Neural progenitor cell (in vitro differentiated cells): ENCODE measurements around the gene ABHD12. TPM values are rescaled to one million over a fixed set of nuclear protein-coding genes. Genes with fewer than 3 reads are reported as not detected.

Source experiments
- DNase-seq: peaks from one replicate; pipeline ENCODE4 v3.0.0-alpha.2; 2016; ENCODE audit warnings: low spot score
- H2AFZ ChIP-seq: fragments of 200-600 bp; sonication (generic); replicated peaks from 2 replicates; pipeline ENCODE4 v1.6.1; 2016; ENCODE audit warnings: antibody characterized with exemption
- H3F3A ChIP-seq: fragments of 200-600 bp; sonication (generic); 2 replicates; pipeline ENCODE4 v1.6.1; 2016; ENCODE audit warnings: antibody characterized with exemption, low read depth
- H3K27ac ChIP-seq: fragments of 200-600 bp; sonication (generic); 2 replicates; pipeline ENCODE4 v1.5.1; 2016; ENCODE audit warnings: mild to moderate bottlenecking
- H3K27me3 ChIP-seq: fragments of 200-600 bp; sonication (generic); 2 replicates; pipeline ENCODE4 v1.6.1; 2016; ENCODE audit warnings: mild to moderate bottlenecking, moderate library complexity
- H3K36me3 ChIP-seq: fragments of 200-600 bp; sonication (generic); 2 replicates; pipeline ENCODE4 v1.5.1; 2016
- H3K4me1 ChIP-seq: fragments of 200-600 bp; sonication (generic); 2 replicates; pipeline ENCODE4 v1.6.1; 2016; ENCODE audit warnings: mixed run types
- H3K4me2 ChIP-seq: fragments of 200-600 bp; sonication (generic); 2 replicates; pipeline ENCODE4 v1.6.1; 2016
- H3K4me3 ChIP-seq: fragments of 200-600 bp; sonication (generic); 2 replicates; pipeline ENCODE4 v1.5.1; 2016
- H3K79me2 ChIP-seq: fragments of 200-600 bp; sonication (generic); 2 replicates; pipeline ENCODE4 v1.6.1; 2016; ENCODE audit warnings: low read depth
- H3K9ac ChIP-seq: fragments of 200-600 bp; sonication (generic); 2 replicates; pipeline ENCODE4 v1.6.1; 2016
- H3K9me3 ChIP-seq: fragments of 200-600 bp; sonication (generic); 2 replicates; pipeline ENCODE4 v1.5.1; 2016; ENCODE audit warnings: low read depth
- H4K20me1 ChIP-seq: fragments of 200-600 bp; sonication (generic); 2 replicates; pipeline ENCODE4 v1.6.1; 2016; ENCODE audit warnings: low read depth
- H3K27ac Mint-ChIP-seq: 3 replicates; pipeline ENCODE4 v1.8.0; 2021; ENCODE audit warnings: mixed read lengths
- H3K27me3 Mint-ChIP-seq: 2 replicates; pipeline ENCODE4 v1.8.0; 2022; ENCODE audit warnings: low read depth, mild to moderate bottlenecking, inconsistent platforms, moderate library complexity, mixed read lengths; ENCODE audit not compliant: insufficient read depth
- H3K36me3 Mint-ChIP-seq: 3 replicates; pipeline ENCODE4 v1.8.0; 2021; ENCODE audit warnings: mixed read lengths
- H3K4me1 Mint-ChIP-seq: 3 replicates; pipeline ENCODE4 v1.8.0; 2021; ENCODE audit warnings: mixed read lengths
- H3K4me3 Mint-ChIP-seq: 3 replicates; pipeline ENCODE4 v1.8.0; 2021; ENCODE audit warnings: mild to moderate bottlenecking, moderate library complexity, mixed read lengths
- H3K9me3 Mint-ChIP-seq: 3 replicates; pipeline ENCODE4 v1.8.0; 2020; ENCODE audit warnings: mixed read lengths
- EZH2 ChIP-seq: fragments of 200-600 bp; sonication (generic); IDR thresholded peaks from 2 replicates; pipeline ENCODE4 v1.6.1; 2017; ENCODE audit warnings: antibody characterized with exemption, mild to moderate bottlenecking, moderate library complexity
- EZH2phosphoT487 ChIP-seq: fragments of 200-600 bp; sonication (generic); IDR thresholded peaks from 2 replicates; pipeline ENCODE4 v1.6.1; 2017; ENCODE audit warnings: antibody characterized with exemption
- total RNA-seq: library from RNA; depleted of rRNA; stranded (reverse); fragments of >200 nt; gene quantifications from 2 replicates; pipeline ENCODE4 v1.2.3, GENCODE V29; 2015; ENCODE audit warnings: low replicate concordance
- TF ChIP-seq, protein P1 (sequence below): fragments of 200-600 bp; sonication (generic); IDR thresholded peaks from 2 replicates; pipeline ENCODE4 v1.5.1; 2017; ENCODE audit warnings: antibody characterized with exemption, mild to moderate bottlenecking

The ABHD12 gene
- 20.8 and 29.8 TPM in 2 replicates for total RNA-seq

DNA sequence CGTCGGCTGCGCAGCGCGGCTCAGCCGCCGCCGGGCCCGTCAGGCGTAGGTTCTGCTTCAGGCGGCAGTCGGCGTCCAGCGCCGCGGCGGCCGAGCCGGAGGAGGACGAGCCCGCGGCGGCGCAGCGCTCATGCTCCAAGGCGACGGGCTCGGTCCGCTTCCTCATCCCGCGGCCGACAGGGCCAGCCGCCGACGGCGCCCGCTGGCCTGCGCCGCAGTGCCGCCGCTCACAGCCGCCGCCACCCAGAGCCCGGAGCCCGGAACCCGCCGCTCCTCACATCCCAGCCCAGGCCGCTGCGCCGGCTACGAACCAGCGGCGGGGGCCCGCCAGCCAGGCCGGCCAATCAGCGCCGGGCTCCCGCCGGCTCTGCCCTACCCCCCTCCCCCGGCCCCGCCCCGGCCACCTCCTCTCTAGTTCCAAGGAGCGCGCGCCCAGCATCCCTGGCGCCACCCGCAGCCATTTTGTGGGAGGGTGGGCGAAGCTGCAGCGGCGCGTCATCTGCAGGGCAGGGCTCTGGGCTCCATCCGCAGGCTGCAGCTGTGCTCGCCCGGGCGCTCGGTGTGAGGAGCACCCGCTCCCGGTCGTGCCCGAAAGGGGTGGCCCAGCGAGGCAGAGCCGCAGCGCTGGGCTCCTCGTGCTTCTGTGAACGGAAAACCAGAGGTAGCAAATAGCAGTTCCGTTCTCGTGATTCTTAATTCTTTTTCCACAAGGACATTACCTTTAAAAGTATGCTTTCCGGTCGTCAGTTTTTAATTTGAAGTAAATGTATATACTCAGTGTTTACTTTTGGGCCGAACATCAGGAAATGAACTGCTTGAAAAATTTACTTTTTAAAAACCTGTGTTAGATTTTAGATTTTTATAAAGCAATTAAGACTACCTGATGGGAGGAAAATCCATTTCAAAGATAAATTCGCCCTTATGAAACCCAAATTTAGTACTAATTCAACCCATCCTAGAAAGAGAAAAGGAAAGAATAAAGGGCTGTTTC lies at the start of gene ABHD12:
Gene ABHD12 (minus strand): TSS at position 298 of the 991 bp plus-strand sequence. CDS start 132 bp downstream, at position 166.
- H3K9ac ChIP-seq, result peak within 1 kb of the TSS; percentile 59
- DNase-seq, result peak; percentile 98
- H3F3A ChIP-seq, result peaks cover 19% of the 10 kb centered on the region
- H3K27me3 Mint-ChIP-seq, result no peaks in the 10 kb centered on the region
- TF ChIP-seq, protein P1, sequence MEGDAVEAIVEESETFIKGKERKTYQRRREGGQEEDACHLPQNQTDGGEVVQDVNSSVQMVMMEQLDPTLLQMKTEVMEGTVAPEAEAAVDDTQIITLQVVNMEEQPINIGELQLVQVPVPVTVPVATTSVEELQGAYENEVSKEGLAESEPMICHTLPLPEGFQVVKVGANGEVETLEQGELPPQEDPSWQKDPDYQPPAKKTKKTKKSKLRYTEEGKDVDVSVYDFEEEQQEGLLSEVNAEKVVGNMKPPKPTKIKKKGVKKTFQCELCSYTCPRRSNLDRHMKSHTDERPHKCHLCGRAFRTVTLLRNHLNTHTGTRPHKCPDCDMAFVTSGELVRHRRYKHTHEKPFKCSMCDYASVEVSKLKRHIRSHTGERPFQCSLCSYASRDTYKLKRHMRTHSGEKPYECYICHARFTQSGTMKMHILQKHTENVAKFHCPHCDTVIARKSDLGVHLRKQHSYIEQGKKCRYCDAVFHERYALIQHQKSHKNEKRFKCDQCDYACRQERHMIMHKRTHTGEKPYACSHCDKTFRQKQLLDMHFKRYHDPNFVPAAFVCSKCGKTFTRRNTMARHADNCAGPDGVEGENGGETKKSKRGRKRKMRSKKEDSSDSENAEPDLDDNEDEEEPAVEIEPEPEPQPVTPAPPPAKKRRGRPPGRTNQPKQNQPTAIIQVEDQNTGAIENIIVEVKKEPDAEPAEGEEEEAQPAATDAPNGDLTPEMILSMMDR, result no peak
- TF ChIP-seq EZH2, result no peak
- TF ChIP-seq EZH2phosphoT487, result no peak
- peaks cover 15% of the 10 kb centered on the region for H4K20me1 ChIP-seq
- peaks cover 12% of the 10 kb centered on the region for H3K36me3 Mint-ChIP-seq
- peak within 1 kb of the TSS; percentile 92 for H3K4me3 Mint-ChIP-seq
- H3K79me2 ChIP-seq, result peaks cover 44% of the 10 kb centered on the region
- H3K9me3 Mint-ChIP-seq, result peaks cover 6% of the 10 kb centered on the region
- no peaks in the 10 kb centered on the region for H3K27me3 ChIP-seq
- H3K4me2 ChIP-seq, result peak within 1 kb of the TSS; percentile 96
- H3K36me3 ChIP-seq, result no peaks in the 10 kb centered on the region
- peak within 1 kb of the TSS; percentile 60 for H3K27ac Mint-ChIP-seq
- H3K9me3 ChIP-seq, result no peaks in the 10 kb centered on the region
- H3K4me3 ChIP-seq, result peak within 1 kb of the TSS; percentile 80
- H3K4me1 Mint-ChIP-seq, result peaks cover 28% of the 10 kb centered on the region
- H3K4me1 ChIP-seq, result peaks cover 5% of the 10 kb centered on the region
- H3K27ac ChIP-seq, result peak within 1 kb of the TSS; percentile 82
- H2AFZ ChIP-seq, result peak within 1 kb of the TSS; percentile 84

DNA sequence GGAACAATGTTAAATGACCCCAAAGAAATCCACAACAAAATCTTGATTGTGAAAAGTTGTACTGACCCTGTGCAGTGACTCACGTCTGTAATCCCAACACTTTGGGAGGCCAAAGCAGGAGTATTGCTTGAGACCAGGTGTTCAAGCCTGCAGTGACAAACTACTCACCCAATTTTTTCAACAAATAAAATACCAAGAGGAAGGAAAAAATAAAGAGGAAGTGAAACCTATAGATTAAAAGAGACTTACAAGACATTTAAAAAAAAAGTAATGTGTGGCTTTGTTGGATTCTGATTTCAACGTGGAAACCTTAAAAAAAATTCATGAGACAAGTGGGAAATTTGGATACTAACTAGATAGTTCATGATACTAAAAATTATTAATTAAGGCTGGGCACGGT lies 48.7 kb upstream of the ABHD12 start:
- H3K36me3 ChIP-seq, result peaks cover 15% of the 10 kb centered on the region
- H4K20me1 ChIP-seq, result no peaks in the 10 kb centered on the region
- H2AFZ ChIP-seq, result no peak overlapping the region
- peaks cover 15% of the 10 kb centered on the region for H3F3A ChIP-seq
- Mint-ChIP-seq H3K4me3 (no peak overlapping the region), H3K9me3 (no peaks in the 10 kb centered on the region), H3K4me1 (peaks cover 4% of the 10 kb centered on the region), H3K36me3 (peaks cover 30% of the 10 kb centered on the region), H3K27me3 (no peaks in the 10 kb centered on the region), H3K27ac (no peak overlapping the region)
- no peak overlapping the region for H3K9ac ChIP-seq
- DNase-seq, result no peak
- H3K27me3 ChIP-seq, result no peaks in the 10 kb centered on the region
- H3K79me2 ChIP-seq, result no peaks in the 10 kb centered on the region
- no peak overlapping the region for H3K4me3 ChIP-seq
- no peak overlapping the region for H3K4me2 ChIP-seq
- no peak overlapping the region for H3K27ac ChIP-seq
- H3K9me3 ChIP-seq, result no peaks in the 10 kb centered on the region
- H3K4me1 ChIP-seq, result peaks cover 13% of the 10 kb centered on the region
- TF ChIP-seq EZH2phosphoT487, result no peak
- TF ChIP-seq EZH2, result no peak
- TF ChIP-seq, protein P1, result no peak

DNA sequence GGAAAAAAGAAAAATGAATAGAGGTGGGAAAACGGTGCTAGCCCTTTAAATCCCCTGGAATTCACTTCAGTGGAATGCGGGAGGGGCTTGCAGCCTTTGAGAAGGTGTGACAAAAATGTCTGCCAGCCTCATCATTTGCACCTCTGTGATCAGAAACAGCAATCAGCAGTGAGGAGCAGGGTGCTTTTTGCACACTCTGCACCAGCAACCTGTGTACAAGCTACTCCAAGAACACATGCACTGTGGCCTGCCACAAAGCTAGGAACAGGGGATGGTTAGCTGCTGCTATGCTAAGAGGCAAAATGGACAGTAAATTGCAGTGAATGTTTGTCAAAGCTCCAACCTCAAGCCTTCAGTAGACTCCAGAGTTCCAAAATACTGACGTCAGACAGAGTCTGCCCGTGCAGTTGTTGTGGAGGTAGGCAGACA lies 46.5 kb upstream of the ABHD12 start:
- H3K27ac Mint-ChIP-seq, result no peak overlapping the region
- no peaks in the 10 kb centered on the region for H3K9me3 ChIP-seq
- no peak for TF ChIP-seq EZH2
- TF ChIP-seq EZH2phosphoT487, result no peak
- TF ChIP-seq, protein P1, result no peak
- H3K27me3 ChIP-seq, result no peaks in the 10 kb centered on the region
- H3K4me1 ChIP-seq, result peaks cover 13% of the 10 kb centered on the region
- no peak overlapping the region for H3K4me3 Mint-ChIP-seq
- H3K36me3 Mint-ChIP-seq, result peaks cover 33% of the 10 kb centered on the region
- peaks cover 15% of the 10 kb centered on the region for H3F3A ChIP-seq
- peak overlapping the region; percentile 56 for H3K4me2 ChIP-seq
- no peaks in the 10 kb centered on the region for H4K20me1 ChIP-seq
- H3K4me3 ChIP-seq, result no peak overlapping the region
- H3K27me3 Mint-ChIP-seq, result no peaks in the 10 kb centered on the region
- peak; percentile 66 for DNase-seq
- H3K9me3 Mint-ChIP-seq, result no peaks in the 10 kb centered on the region
- peak overlapping the region; percentile 7 for H3K9ac ChIP-seq
- H3K4me1 Mint-ChIP-seq, result peaks cover 4% of the 10 kb centered on the region
- peak overlapping the region; percentile 68 for H3K27ac ChIP-seq
- peaks cover 27% of the 10 kb centered on the region for H3K36me3 ChIP-seq
- H2AFZ ChIP-seq, result no peak overlapping the region
- no peaks in the 10 kb centered on the region for H3K79me2 ChIP-seq
